Measurements from ENCODE around the gene PIMREG.

- TF ChIP-seq CTCF (IDR thresholded peaks at IDR 0.05; ENCODE audit: insufficient read depth, low read length, poor library complexity, severe bottlenecking), result peak; percentile 9
- no peak for TF ChIP-seq EZH2phosphoT487 (conservative IDR thresholded peaks at IDR 0.05; ENCODE audit: low read length)
These were observed 24.0 kb upstream of the PIMREG start for GRCh38 chr17:6420173-6420641.

Measured in SU-DHL-6 (cell line).